SHP77 treated with DMSO at 0.1 percent for 48 hours (cell line): ENCODE data around the gene TNFAIP3.

Experiments
- DNase-seq: peaks from one replicate; lab custom pipeline; 2025; lab: John Stamatoyannopoulos, UW

The TNFAIP3 gene

GRCh38 chr6:137925141-137925698, 58.2 kb downstream of the TNFAIP3 start:
- no peak for DNase-seq

- DNase-seq, result no peak
Measured at GRCh38 chr6:137926207-137926731, 59.2 kb downstream of the TNFAIP3 start.

GRCh38 chr6:137926985-137927384, 59.9 kb downstream of the TNFAIP3 start:
- DNase-seq, result no peak

- DNase-seq, result no peak
Measured at GRCh38 chr6:137927777-137928218, 60.7 kb downstream of the TNFAIP3 start.

- no peak for DNase-seq
Measured at GRCh38 chr6:137928286-137928685, 61.2 kb downstream of the TNFAIP3 start.

- no peak for DNase-seq
Measured at GRCh38 chr6:137931849-137932465, 64.9 kb downstream of the TNFAIP3 start.
